Peyer's patch (tissue), 4 donors: ENCODE results near the gene TEX30. TPM values are rescaled to one million over a fixed set of nuclear protein-coding genes. Genes with fewer than 3 reads are reported as not detected.

ENCODE experiments used
- DNase-seq, 3 donors: peaks; one replicate each; pipeline ENCODE4 v3.0.0-alpha.2; 2017 to 2019
- H3K27ac ChIP-seq, 4 donors: fragments of 200-600 bp; sonication (generic); one replicate each; pipeline ENCODE4 v1.5.1; 2016 to 2019
- H3K27me3 ChIP-seq, 2 donors: fragments of 200-600 bp; sonication (generic); one replicate each; pipeline ENCODE4 v1.5.1; 2019
- H3K36me3 ChIP-seq, 3 donors: fragments of 200-600 bp; sonication (generic); one replicate each; pipeline ENCODE4 v1.5.1; 2016 to 2019
- H3K4me1 ChIP-seq, 4 donors: fragments of 200-600 bp; sonication (generic); one replicate each; pipeline ENCODE4 v1.5.1; 2016 to 2019
- H3K4me3 ChIP-seq, 4 donors: fragments of 200-600 bp; sonication (generic); 1 replicate in 3 of 4; 2 replicates in 1 of 4; pipeline ENCODE4 v1.5.1; 2016 to 2019; ENCODE audit warnings: mild to moderate bottlenecking in 1 of 4
- H3K9me3 ChIP-seq, 4 donors: fragments of 200-600 bp; sonication (generic); one replicate each; pipeline ENCODE4 v1.5.1; 2016 to 2019; ENCODE audit warnings: mild to moderate bottlenecking in 1 of 4
- POLR2A ChIP-seq, 2 donors: fragments of 450-650 bp; IDR thresholded peaks; one replicate each; pipeline ENCODE4 v1.5.1; 2017; ENCODE audit warnings: antibody characterized with exemption in 2 of 2, mild to moderate bottlenecking in 2 of 2, moderate library complexity in 2 of 2
- total RNA-seq, 4 donors: library from RNA; depleted of rRNA; stranded (reverse); fragments of >200 nt; gene quantifications; one replicate each; pipeline ENCODE4 v1.1.0, GENCODE V29; 2016
- TF ChIP-seq, protein P1 (sequence below), 6 experiments: fragments of 450-650 bp in 4 of 6; fragments of 200-600 bp in 2 of 6; sonication (generic) in 1 of 6; IDR thresholded peaks; one replicate each; pipeline ENCODE4 v1.5.1; 2017 to 2019; ENCODE audit warnings: antibody characterized with exemption in 6 of 6, mild to moderate bottlenecking in 3 of 6, moderate library complexity in 1 of 6

The TEX30 gene
- total RNA-seq, 4 donors from 2014 or later, result 2.4 to 11.0 (median 4.8) TPM; not detected in 1

DNA sequence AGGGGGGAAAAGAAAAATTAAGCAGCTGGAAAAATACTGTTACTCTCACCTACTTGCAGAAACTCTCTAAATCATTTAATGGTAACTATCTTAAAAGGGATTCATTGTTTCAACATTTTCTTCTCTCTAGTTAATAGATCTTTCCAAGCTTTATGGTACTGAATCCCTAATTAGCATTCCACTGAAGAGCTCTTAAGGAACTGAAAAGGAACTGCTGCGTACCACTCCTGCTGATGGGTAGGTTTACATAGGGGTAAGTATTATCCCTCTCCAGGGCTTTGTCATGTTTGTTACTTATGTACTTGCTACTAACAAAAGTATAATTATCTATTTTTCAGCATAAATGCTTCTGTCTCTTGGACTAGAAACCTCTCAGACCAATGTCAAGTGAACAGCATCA lies 12.5 kb downstream of the TEX30 start:
- Histone ChIP-seq H3K4me1 (no peaks in the 10 kb centered on the region), H3K27me3 (no peaks in the 10 kb centered on the region), H3K9me3 (no peaks in the 10 kb centered on the region), H3K4me3 (no peak overlapping the region), H3K27ac (no peak overlapping the region), H3K36me3 (no peaks in the 10 kb centered on the region)
- DNase-seq, result no peak
- no peak for TF ChIP-seq POLR2A (IDR thresholded peaks at IDR 0.05)
- TF ChIP-seq, protein P1, sequence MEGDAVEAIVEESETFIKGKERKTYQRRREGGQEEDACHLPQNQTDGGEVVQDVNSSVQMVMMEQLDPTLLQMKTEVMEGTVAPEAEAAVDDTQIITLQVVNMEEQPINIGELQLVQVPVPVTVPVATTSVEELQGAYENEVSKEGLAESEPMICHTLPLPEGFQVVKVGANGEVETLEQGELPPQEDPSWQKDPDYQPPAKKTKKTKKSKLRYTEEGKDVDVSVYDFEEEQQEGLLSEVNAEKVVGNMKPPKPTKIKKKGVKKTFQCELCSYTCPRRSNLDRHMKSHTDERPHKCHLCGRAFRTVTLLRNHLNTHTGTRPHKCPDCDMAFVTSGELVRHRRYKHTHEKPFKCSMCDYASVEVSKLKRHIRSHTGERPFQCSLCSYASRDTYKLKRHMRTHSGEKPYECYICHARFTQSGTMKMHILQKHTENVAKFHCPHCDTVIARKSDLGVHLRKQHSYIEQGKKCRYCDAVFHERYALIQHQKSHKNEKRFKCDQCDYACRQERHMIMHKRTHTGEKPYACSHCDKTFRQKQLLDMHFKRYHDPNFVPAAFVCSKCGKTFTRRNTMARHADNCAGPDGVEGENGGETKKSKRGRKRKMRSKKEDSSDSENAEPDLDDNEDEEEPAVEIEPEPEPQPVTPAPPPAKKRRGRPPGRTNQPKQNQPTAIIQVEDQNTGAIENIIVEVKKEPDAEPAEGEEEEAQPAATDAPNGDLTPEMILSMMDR (IDR thresholded peaks at IDR 0.05), result no peak

DNA sequence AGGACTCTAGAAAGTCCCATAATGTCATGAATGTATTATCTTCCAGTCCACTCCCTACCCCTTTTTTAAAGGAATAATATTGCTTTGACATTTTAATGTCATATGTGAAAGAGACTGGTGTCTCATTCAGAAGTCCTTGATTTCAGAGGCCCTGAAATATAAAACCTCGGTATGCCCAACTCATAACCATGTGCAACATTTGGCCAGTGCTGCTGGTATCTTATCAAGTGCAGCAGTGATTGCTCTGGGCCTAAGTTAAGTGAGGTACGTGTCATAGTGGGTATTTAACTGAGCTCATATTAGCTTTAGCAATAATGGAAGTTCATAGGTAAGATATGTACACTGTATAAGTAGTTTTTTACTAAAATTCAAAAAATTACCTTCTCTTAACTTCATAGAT lies 14.7 kb downstream of the TEX30 start:
- Histone ChIP-seq H3K27me3 (no peaks in the 10 kb centered on the region), H3K27ac (no peak overlapping the region), H3K36me3 (no peaks in the 10 kb centered on the region), H3K4me3 (no peak overlapping the region), H3K9me3 (no peaks in the 10 kb centered on the region), H3K4me1 (no peaks in the 10 kb centered on the region)
- no peak for TF ChIP-seq POLR2A (IDR thresholded peaks at IDR 0.05)
- TF ChIP-seq, protein P1 (IDR thresholded peaks at IDR 0.05), result no peak
- DNase-seq, result no peak

- Histone ChIP-seq H3K27ac (no peak overlapping the region), H3K4me1 (no peaks in the 10 kb centered on the region), H3K36me3 (no peaks in the 10 kb centered on the region), H3K4me3 (no peak overlapping the region), H3K27me3 (no peaks in the 10 kb centered on the region), H3K9me3 (no peaks in the 10 kb centered on the region)
- DNase-seq, result no peak
- no peak for TF ChIP-seq POLR2A (IDR thresholded peaks at IDR 0.05)
- TF ChIP-seq, protein P1 (IDR thresholded peaks at IDR 0.05), result no peak
These were observed 16.6 kb downstream of the TEX30 start for GRCh38 chr13:102757006-102757405.

DNA sequence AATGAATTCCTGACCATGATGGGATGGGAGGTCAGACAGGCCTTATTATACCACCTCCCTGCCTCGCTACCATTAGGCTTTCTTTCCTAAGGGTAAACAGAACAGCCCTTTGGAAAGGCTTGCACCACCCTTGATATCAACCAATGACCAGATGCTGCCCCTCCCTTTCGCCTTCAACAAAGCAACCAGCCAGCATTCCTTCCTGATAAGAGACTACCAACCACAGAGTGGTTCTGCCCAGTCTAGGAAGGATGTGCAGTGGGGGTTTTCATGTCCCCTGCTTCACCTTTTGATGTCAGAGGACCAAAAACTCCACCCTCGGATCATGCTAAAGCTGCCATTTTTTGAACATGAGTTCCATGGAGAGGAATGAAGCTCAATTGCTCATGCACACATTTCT lies 21.7 kb downstream of the TEX30 start:
- Histone ChIP-seq H3K27ac (no peak overlapping the region), H3K36me3 (no peaks in the 10 kb centered on the region), H3K4me3 (no peak overlapping the region), H3K27me3 (no peaks in the 10 kb centered on the region), H3K9me3 (no peaks in the 10 kb centered on the region), H3K4me1 (no peaks in the 10 kb centered on the region)
- TF ChIP-seq, protein P1 (IDR thresholded peaks at IDR 0.05), result no peak
- no peak for TF ChIP-seq POLR2A (IDR thresholded peaks at IDR 0.05)
- DNase-seq, result no peak

DNA sequence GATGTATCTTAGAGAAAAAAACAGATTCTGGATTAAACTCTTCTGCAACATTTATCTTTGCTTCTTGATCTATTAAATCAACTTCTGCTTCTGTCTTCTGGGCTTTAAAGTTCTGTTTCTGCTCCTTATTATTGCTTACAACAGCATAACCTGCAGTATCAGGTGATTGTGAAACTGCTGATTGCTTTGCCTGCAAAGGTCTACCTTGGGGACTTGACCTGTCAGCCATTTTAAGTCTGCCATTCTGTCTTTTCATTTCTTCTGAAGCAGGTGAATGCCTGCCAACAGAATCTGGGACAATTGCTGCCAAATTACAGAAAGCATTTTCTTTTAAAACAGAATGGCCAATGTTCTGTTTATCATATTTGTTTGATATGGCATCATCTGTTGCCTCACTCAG lies 31.1 kb downstream of the TEX30 start:
- no peak for DNase-seq
- no peak for TF ChIP-seq POLR2A (IDR thresholded peaks at IDR 0.05)
- TF ChIP-seq, protein P1 (IDR thresholded peaks at IDR 0.05), result no peak
- H3K4me1 ChIP-seq, result no peaks in the 10 kb centered on the region
- no peak overlapping the region for H3K4me3 ChIP-seq
- no peaks in the 10 kb centered on the region for H3K36me3 ChIP-seq
- no peaks in the 10 kb centered on the region for H3K27me3 ChIP-seq
- no peak overlapping the region for H3K27ac ChIP-seq
- no peaks in the 10 kb centered on the region for H3K9me3 ChIP-seq

DNA sequence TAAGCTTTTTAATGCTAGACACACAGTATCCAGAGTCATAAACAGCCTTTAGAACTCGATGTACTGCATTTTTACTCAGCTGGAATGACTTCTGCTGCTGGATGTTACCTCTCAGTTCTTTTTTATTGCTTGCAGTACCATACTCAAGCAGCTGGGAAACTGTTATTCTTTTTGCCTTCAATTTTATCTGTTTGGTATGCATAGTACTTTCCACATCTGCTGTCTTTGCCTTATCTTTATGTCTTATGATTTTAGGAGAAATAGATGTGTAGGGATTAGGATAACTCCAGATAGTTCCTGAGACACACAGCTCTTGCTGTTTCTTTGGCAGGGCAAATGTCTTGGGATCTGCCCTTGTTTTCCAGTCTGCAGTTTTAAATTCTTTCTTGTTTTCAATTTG lies 31.5 kb downstream of the TEX30 start:
- Histone ChIP-seq H3K36me3 (no peaks in the 10 kb centered on the region), H3K27ac (no peak overlapping the region), H3K4me3 (no peak overlapping the region), H3K9me3 (no peaks in the 10 kb centered on the region), H3K4me1 (no peaks in the 10 kb centered on the region), H3K27me3 (no peaks in the 10 kb centered on the region)
- TF ChIP-seq, protein P1 (IDR thresholded peaks at IDR 0.05), result no peak
- no peak for TF ChIP-seq POLR2A (IDR thresholded peaks at IDR 0.05)
- no peak for DNase-seq
